HepG2 (cell line): ENCODE data around the gene CLTA. TPM values are rescaled to one million over a fixed set of nuclear protein-coding genes. Genes with fewer than 3 reads are reported as not detected.

Source experiments
- CAMTA2 ChIP-seq: sonication (generic); formaldehyde crosslinking; IDR thresholded peaks from 2 replicates; pipeline ENCODE4 v1.4.0; 2020; ENCODE audit warnings: mild to moderate bottlenecking, missing genetic modification reagents, borderline replicate concordance
- KDM2A ChIP-seq: sonication (generic); formaldehyde crosslinking; IDR thresholded peaks from 2 replicates; pipeline ENCODE4 v1.4.0; 2020; ENCODE audit warnings: low read depth, missing genetic modification reagents, borderline replicate concordance
- NCOA5 ChIP-seq: sonication (generic); formaldehyde crosslinking; IDR thresholded peaks from 2 replicates; pipeline ENCODE4 v1.4.0; 2020; ENCODE audit warnings: missing genetic modification reagents
- PAX8 ChIP-seq: sonication (generic); formaldehyde crosslinking; IDR thresholded peaks from 2 replicates; pipeline ENCODE4 v1.8.0; 2022; ENCODE audit warnings: mild to moderate bottlenecking, missing genetic modification reagents, borderline replicate concordance
- RAD51 ChIP-seq: fragments of 450-650 bp; IDR thresholded peaks from 2 replicates; pipeline ENCODE4 v1.6.1; 2016; ENCODE audit warnings: borderline replicate concordance
- SIX1 ChIP-seq: sonication (generic); formaldehyde crosslinking; IDR thresholded peaks from 2 replicates; pipeline ENCODE4 v1.4.0; 2020; ENCODE audit warnings: missing genetic modification reagents, borderline replicate concordance
- SMAD1 ChIP-seq: sonication (generic); formaldehyde crosslinking; IDR thresholded peaks from 2 replicates; pipeline ENCODE4 v1.4.0; 2020; ENCODE audit warnings: missing genetic modification reagents, low read depth, mild to moderate bottlenecking, borderline replicate concordance
- SP5 ChIP-seq: IDR thresholded peaks from 2 replicates; pipeline ENCODE4 v1.6.1; 2016; ENCODE audit warnings: low read depth, borderline replicate concordance
- TOPORS ChIP-seq: sonication (generic); formaldehyde crosslinking; IDR thresholded peaks from 2 replicates; pipeline ENCODE4 v1.8.0; 2023; ENCODE audit warnings: mild to moderate bottlenecking, missing genetic modification reagents
- ZBTB25 ChIP-seq: IDR thresholded peaks from 2 replicates; pipeline ENCODE4 v1.6.1; 2018; ENCODE audit warnings: missing genetic modification reagents
- ZNF280D ChIP-seq: sonication (generic); formaldehyde crosslinking; IDR thresholded peaks from 2 replicates; pipeline ENCODE4 v1.5.1; 2020; ENCODE audit warnings: mild to moderate bottlenecking, missing genetic modification reagents
- ZNF629 ChIP-seq: sonication (generic); formaldehyde crosslinking; conservative IDR thresholded peaks from 2 replicates; pipeline ENCODE4 v1.5.0; 2020; ENCODE audit warnings: missing genetic modification reagents
- ZNF674 ChIP-seq: sonication (generic); formaldehyde crosslinking; IDR thresholded peaks from 2 replicates; pipeline ENCODE4 v1.5.0; 2020; ENCODE audit warnings: low read depth, mild to moderate bottlenecking, missing genetic modification reagents
- ZNF766 ChIP-seq: sonication (generic); formaldehyde crosslinking; IDR thresholded peaks from 2 replicates; pipeline ENCODE4 v1.5.0; 2020; ENCODE audit warnings: missing genetic modification reagents, borderline replicate concordance
- ZNF83 ChIP-seq: sonication (generic); formaldehyde crosslinking; IDR thresholded peaks from 2 replicates; pipeline ENCODE4 v1.4.0; 2020; ENCODE audit warnings: missing genetic modification reagents, mild to moderate bottlenecking, borderline replicate concordance
- ZNF839 ChIP-seq: sonication (generic); formaldehyde crosslinking; IDR thresholded peaks from 2 replicates; pipeline ENCODE4 v1.4.0; 2020; ENCODE audit warnings: missing genetic modification reagents, mild to moderate bottlenecking, borderline replicate concordance
- ZSCAN30 ChIP-seq: sonication (generic); formaldehyde crosslinking; IDR thresholded peaks from 2 replicates; pipeline ENCODE4 v1.5.0; 2020; ENCODE audit warnings: mild to moderate bottlenecking, missing genetic modification reagents
- polyA plus RNA-seq, 8 experiments: library from polyadenylated mRNA; depleted of rRNA in 3 of 8; stranded (reverse) in 7 of 8; unstranded in 1 of 8; fragments of >200 nt; fragmentation: Illumina TruSeq in 4 of 8; extraction: Trizol in 4 of 8; gene quantifications; 2 replicates each; pipeline versions ENCODE4 v1.2.1 to v1.2.3, GENCODE V29; 2011 to 2016; ENCODE audit warnings: low read depth in 4 of 8, missing spikeins in 1 of 8, mixed read lengths in 1 of 8; ENCODE audit not compliant: insufficient read depth in 1 of 8
- total RNA-seq, 5 experiments: library from RNA; depleted of rRNA; stranded (reverse); fragments of >200 nt; fragmentation: Illumina TruSeq; extraction: Trizol; gene quantifications; 2 replicates each; pipeline ENCODE4 v1.2.3, GENCODE V29; 2016; ENCODE audit warnings: low read depth in 1 of 5
- TF ChIP-seq, protein P1 (sequence below): sonication (generic); formaldehyde crosslinking; IDR thresholded peaks from 2 replicates; pipeline ENCODE4 v1.5.1; 2020; ENCODE audit warnings: mild to moderate bottlenecking, missing genetic modification reagents, borderline replicate concordance

Gene CLTA
- total and polyA plus RNA-seq, 2 of the 13 experiments (the other 11 are each of a cell fraction or from before 2014, with no cell fraction given), result 143 to 222 TPM

GRCh38 chr9:36190388-36191289 lies at the start of gene CLTA (continued):
- TF ChIP-seq ZNF766 (CRISPR knock-in tag) (peak; percentile 82), TOPORS (CRISPR knock-in tag) (no peak), ZNF674 (no peak), CAMTA2 (CRISPR knock-in tag) (no peak), KDM2A (peak; percentile 83), NCOA5 (CRISPR knock-in tag) (no peak), ZSCAN30 (CRISPR knock-in tag) (no peak), ZNF839 (CRISPR knock-in tag) (no peak), SIX1 (CRISPR knock-in tag) (no peak), SP5 (CRISPR knock-in tag) (no peak; the same call in 1 of the 2 replicates), SMAD1 (CRISPR knock-in tag) (0 out of 2 replicates have a peak, but pooled peaks have one; percentile 63), PAX8 (no peak), ZNF83 (CRISPR knock-in tag) (no peak), ZBTB25 (0 out of 2 replicates have a peak, but pooled peaks have one; percentile 58), RAD51 (0 out of 2 replicates have a peak, but pooled peaks have one; percentile 27), ZNF280D (CRISPR knock-in tag) (peak; percentile 46; the same call in 1 of the 2 replicates), ZNF629 (CRISPR knock-in tag) (0 out of 2 replicates have a peak, but pooled peaks have one; percentile 36)
- TF ChIP-seq, protein P1, sequence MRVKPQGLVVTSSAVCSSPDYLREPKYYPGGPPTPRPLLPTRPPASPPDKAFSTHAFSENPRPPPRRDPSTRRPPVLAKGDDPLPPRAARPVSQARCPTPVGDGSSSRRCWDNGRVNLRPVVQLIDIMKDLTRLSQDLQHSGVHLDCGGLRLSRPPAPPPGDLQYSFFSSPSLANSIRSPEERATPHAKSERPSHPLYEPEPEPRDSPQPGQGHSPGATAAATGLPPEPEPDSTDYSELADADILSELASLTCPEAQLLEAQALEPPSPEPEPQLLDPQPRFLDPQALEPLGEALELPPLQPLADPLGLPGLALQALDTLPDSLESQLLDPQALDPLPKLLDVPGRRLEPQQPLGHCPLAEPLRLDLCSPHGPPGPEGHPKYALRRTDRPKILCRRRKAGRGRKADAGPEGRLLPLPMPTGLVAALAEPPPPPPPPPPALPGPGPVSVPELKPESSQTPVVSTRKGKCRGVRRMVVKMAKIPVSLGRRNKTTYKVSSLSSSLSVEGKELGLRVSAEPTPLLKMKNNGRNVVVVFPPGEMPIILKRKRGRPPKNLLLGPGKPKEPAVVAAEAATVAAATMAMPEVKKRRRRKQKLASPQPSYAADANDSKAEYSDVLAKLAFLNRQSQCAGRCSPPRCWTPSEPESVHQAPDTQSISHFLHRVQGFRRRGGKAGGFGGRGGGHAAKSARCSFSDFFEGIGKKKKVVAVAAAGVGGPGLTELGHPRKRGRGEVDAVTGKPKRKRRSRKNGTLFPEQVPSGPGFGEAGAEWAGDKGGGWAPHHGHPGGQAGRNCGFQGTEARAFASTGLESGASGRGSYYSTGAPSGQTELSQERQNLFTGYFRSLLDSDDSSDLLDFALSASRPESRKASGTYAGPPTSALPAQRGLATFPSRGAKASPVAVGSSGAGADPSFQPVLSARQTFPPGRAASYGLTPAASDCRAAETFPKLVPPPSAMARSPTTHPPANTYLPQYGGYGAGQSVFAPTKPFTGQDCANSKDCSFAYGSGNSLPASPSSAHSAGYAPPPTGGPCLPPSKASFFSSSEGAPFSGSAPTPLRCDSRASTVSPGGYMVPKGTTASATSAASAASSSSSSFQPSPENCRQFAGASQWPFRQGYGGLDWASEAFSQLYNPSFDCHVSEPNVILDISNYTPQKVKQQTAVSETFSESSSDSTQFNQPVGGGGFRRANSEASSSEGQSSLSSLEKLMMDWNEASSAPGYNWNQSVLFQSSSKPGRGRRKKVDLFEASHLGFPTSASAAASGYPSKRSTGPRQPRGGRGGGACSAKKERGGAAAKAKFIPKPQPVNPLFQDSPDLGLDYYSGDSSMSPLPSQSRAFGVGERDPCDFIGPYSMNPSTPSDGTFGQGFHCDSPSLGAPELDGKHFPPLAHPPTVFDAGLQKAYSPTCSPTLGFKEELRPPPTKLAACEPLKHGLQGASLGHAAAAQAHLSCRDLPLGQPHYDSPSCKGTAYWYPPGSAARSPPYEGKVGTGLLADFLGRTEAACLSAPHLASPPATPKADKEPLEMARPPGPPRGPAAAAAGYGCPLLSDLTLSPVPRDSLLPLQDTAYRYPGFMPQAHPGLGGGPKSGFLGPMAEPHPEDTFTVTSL, result no peak
